ENCODE data around the gene PGC.

GRCh38 chr6:41790045-41790444, 42.8 kb upstream of the PGC start:
- TF ChIP-seq POLR2A (IDR thresholded peaks at IDR 0.05) (no peak), CTCF (IDR thresholded peaks at IDR 0.05) (no peak), EP300 (IDR thresholded peaks at IDR 0.05) (no peak), POLR2AphosphoS5 (IDR thresholded peaks at IDR 0.05) (no peak)
